Spleen (tissue), 7 donors: Measurements from ENCODE around the gene ARSI.

Experiments
- POLR2A ChIP-seq, 3 donors: fragments of 450-650 bp; IDR thresholded peaks; one replicate each; pipeline ENCODE4 v1.5.1; 2017; ENCODE audit warnings: antibody characterized with exemption in 3 of 3, mild to moderate bottlenecking in 1 of 3
- POLR2AphosphoS5 ChIP-seq, 3 donors: sonication (generic); formaldehyde crosslinking; IDR thresholded peaks; one replicate each; pipeline ENCODE4 v1.5.1; 2017; ENCODE audit warnings: antibody characterized with exemption in 3 of 3
- TF ChIP-seq, protein P1 (sequence below), 11 experiments: fragments of 200-600 bp in 7 of 11; fragments of 450-650 bp in 4 of 11; sonication (generic) in 4 of 11; IDR thresholded peaks in 8 of 11; conservative IDR thresholded peaks in 3 of 11; 1 replicate in 7 of 11; 2 replicates in 4 of 11; pipeline versions ENCODE4 v1.4.0 to v1.8.0; 2016 to 2021; ENCODE audit warnings: antibody characterized with exemption in 11 of 11, inconsistent platforms in 4 of 11, mild to moderate bottlenecking in 1 of 11
- donor health status: DM: no; HTN: no; CAD: no; lungs with moderate emphysema.
- donor health status: DM: no; HTN: no; CAD: no.
- donor health status: DM: no; HTN: no; CAD: no.

- TF ChIP-seq POLR2A (IDR thresholded peaks at IDR 0.05) (no peak), POLR2AphosphoS5 (IDR thresholded peaks at IDR 0.05) (peak in 1 of 3 donors; percentile 35)
- TF ChIP-seq, protein P1, sequence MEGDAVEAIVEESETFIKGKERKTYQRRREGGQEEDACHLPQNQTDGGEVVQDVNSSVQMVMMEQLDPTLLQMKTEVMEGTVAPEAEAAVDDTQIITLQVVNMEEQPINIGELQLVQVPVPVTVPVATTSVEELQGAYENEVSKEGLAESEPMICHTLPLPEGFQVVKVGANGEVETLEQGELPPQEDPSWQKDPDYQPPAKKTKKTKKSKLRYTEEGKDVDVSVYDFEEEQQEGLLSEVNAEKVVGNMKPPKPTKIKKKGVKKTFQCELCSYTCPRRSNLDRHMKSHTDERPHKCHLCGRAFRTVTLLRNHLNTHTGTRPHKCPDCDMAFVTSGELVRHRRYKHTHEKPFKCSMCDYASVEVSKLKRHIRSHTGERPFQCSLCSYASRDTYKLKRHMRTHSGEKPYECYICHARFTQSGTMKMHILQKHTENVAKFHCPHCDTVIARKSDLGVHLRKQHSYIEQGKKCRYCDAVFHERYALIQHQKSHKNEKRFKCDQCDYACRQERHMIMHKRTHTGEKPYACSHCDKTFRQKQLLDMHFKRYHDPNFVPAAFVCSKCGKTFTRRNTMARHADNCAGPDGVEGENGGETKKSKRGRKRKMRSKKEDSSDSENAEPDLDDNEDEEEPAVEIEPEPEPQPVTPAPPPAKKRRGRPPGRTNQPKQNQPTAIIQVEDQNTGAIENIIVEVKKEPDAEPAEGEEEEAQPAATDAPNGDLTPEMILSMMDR (IDR thresholded peaks at IDR 0.05 in 8 of 11, conservative IDR thresholded peaks at IDR 0.05 in 3 of 11) = peak in 10 of 11 experiments; percentile 22 to 70 (median 54)
These were observed 48.0 kb upstream of the ARSI start for GRCh38 chr5:150350524-150351344.
